HL-60 (cell line): Measurements from ENCODE around the gene MAP7D1.
A peak's percentile ranks its signal among the peaks of the same experiment; 100 is the strongest.

Experiments used
- DNase-seq, 2 experiments: peaks; one replicate each; pipeline ENCODE4 v3.0.0-alpha.2; 2010 to 2020; ENCODE audit warnings: low read depth in 1 of 2, low spot score in 1 of 2
- H3K27ac ChIP-seq: fragments of 250-450 bp; sonication (Bioruptor Pico); replicated peaks from 2 replicates; pipeline ENCODE4 v1.5.1; 2020; ENCODE audit warnings: mild to moderate bottlenecking, moderate library complexity
- H3K27me3 ChIP-seq: fragments of 250-450 bp; sonication (Bioruptor Pico); 2 replicates; pipeline ENCODE4 v1.5.1; 2021; ENCODE audit warnings: mild to moderate bottlenecking, moderate library complexity; ENCODE audit not compliant: insufficient read depth, poor library complexity, severe bottlenecking
- H3K4me3 ChIP-seq: replicated peaks from 2 replicates; pipeline ENCODE4 v1.5.1; 2011; ENCODE audit warnings: mild to moderate bottlenecking, control low read depth, low read length; ENCODE audit not compliant: insufficient read depth
- CTCF ChIP-seq: IDR thresholded peaks from one replicate; pipeline ENCODE4 v1.5.1; 2011; ENCODE audit warnings: low read length, control low read depth, inconsistent platforms; ENCODE audit not compliant: insufficient read depth
- GABPA ChIP-seq: IDR thresholded peaks from 2 replicates; pipeline ENCODE4 v1.6.1; 2012; ENCODE audit warnings: low read depth
- POLR2AphosphoS5 ChIP-seq: IDR thresholded peaks from 2 replicates; pipeline ENCODE4 v1.6.1; 2012; ENCODE audit warnings: low read depth
- SPI1 ChIP-seq: IDR thresholded peaks from 2 replicates; pipeline ENCODE4 v1.6.1; 2012; ENCODE audit warnings: low read depth, mild to moderate bottlenecking, borderline replicate concordance
- TF ChIP-seq, protein P1 (sequence below): IDR thresholded peaks from 2 replicates; pipeline ENCODE4 v1.6.1; 2012; ENCODE audit warnings: low read depth; ENCODE audit not compliant: insufficient replicate concordance

Gene MAP7D1

DNA sequence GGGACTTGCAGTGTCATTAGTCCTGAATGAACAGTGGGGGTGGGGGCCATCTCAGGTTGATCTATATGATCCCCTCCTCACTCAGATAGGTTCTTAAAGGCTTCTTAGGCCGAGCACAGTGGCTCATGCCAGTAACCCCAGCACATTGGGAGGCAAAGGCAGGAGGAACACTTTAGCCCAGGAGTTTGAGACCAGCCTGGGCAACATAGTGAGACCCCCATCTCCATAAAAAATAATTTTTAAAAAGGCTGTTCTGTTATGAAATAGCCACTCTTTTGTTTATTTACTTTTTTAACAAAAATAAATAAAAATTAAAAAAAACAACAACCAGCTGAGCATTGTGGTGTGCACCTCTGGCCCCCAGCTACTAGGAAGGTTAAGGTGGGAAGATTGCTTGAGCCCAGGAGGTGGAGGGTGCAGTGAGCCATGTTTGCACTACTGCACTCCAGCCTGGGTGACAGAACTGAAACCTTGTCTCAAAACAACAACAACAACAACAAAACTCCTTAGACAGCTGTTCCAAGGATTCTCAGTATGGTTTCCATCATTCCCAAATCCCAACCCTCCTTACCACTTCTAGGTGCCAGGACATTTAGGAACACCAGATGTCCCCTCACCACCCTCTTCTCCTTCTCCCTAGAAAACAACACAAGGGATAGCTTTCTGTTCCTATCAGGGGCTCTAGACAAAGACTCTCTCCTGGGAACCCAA, 4.7 kb upstream of the MAP7D1 start:
- no peak overlapping the region for H3K4me3 ChIP-seq

DNA sequence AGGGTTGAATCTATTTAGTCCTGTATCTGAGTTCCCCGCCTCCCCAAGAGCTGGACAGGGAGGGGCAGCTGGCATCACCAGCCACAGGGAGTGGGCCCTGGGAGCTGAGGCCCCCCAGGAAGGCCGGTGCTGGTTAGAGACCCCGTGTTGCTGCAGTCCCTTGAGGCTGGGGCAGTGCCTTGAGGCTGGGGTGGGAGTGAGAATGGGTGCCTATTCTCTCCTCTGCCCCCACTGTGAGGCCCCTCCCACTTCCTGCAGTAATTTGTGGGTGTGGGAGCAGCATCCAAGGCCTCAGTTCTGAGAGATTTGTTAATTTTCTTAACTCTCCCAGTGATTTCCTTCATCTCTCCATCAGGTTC, 4.1 kb upstream of the MAP7D1 start:
- no peak overlapping the region for H3K4me3 ChIP-seq
- H3K27ac ChIP-seq: peak overlapping the region; percentile 70; the same call in 1 of the 2 replicates
- H3K27me3 ChIP-seq: no peaks in the 10 kb centered on the region
- peak in 1 of 2 experiments; percentile 32 for DNase-seq
- TF ChIP-seq POLR2AphosphoS5 (no peak), SPI1 (no peak), CTCF (no peak), GABPA (no peak)
- TF ChIP-seq, protein P1, sequence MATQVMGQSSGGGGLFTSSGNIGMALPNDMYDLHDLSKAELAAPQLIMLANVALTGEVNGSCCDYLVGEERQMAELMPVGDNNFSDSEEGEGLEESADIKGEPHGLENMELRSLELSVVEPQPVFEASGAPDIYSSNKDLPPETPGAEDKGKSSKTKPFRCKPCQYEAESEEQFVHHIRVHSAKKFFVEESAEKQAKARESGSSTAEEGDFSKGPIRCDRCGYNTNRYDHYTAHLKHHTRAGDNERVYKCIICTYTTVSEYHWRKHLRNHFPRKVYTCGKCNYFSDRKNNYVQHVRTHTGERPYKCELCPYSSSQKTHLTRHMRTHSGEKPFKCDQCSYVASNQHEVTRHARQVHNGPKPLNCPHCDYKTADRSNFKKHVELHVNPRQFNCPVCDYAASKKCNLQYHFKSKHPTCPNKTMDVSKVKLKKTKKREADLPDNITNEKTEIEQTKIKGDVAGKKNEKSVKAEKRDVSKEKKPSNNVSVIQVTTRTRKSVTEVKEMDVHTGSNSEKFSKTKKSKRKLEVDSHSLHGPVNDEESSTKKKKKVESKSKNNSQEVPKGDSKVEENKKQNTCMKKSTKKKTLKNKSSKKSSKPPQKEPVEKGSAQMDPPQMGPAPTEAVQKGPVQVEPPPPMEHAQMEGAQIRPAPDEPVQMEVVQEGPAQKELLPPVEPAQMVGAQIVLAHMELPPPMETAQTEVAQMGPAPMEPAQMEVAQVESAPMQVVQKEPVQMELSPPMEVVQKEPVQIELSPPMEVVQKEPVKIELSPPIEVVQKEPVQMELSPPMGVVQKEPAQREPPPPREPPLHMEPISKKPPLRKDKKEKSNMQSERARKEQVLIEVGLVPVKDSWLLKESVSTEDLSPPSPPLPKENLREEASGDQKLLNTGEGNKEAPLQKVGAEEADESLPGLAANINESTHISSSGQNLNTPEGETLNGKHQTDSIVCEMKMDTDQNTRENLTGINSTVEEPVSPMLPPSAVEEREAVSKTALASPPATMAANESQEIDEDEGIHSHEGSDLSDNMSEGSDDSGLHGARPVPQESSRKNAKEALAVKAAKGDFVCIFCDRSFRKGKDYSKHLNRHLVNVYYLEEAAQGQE: no peak

More for the DNA sequence above, 4.7 kb upstream of the MAP7D1 start:
- TF ChIP-seq GABPA (no peak), CTCF (no peak), SPI1 (no peak), POLR2AphosphoS5 (no peak)
- TF ChIP-seq, protein P1: no peak
- no peaks in the 10 kb centered on the region for H3K27me3 ChIP-seq
- DNase-seq: no peak
- peak overlapping the region; percentile 70 for H3K27ac ChIP-seq

DNA sequence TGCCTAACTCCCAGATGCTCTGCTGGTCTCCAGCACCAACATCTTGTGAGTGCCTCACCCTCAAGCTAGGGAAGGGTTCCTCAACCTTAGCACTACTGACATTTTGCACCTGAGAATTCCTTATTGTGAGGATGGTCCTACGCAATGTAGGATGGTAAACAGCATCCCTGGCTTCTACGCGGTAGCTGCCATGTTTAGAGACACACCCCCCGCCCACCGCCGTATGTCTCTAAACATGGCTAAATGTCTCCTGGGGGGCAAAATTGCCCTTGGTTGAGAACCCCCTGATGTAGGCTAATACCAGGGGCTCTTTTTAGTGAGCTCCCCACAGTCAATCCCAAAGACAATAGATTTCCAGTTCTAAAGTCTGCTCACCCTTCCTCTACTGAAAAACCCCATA, 2.5 kb upstream of the MAP7D1 start:
- no peak overlapping the region for H3K4me3 ChIP-seq
- no peaks in the 10 kb centered on the region for H3K27me3 ChIP-seq
- no peak for DNase-seq
- no peak overlapping the region for H3K27ac ChIP-seq
- no peak for TF ChIP-seq SPI1
- TF ChIP-seq CTCF: no peak
- TF ChIP-seq, protein P1: no peak
- TF ChIP-seq GABPA: no peak
- TF ChIP-seq POLR2AphosphoS5: no peak
